Stimulated activated CD4-positive, alpha-beta T cell treated with anti-CD3 and anti-CD28 coated beads, Interleukin-4, amount 100 ng/mL, for 1 hour (primary cell): ENCODE results near the gene TLCD3A.
"Not testable (repeated sequence)": the region's sequence is repeated elsewhere in the genome, so short reads cannot be mapped to it uniquely, and the experiment has no call there.

Source experiments
- DNase-seq: peaks from one replicate; pipeline ENCODE4 v3.0.0-alpha.2; 2020

The TLCD3A gene

DNA sequence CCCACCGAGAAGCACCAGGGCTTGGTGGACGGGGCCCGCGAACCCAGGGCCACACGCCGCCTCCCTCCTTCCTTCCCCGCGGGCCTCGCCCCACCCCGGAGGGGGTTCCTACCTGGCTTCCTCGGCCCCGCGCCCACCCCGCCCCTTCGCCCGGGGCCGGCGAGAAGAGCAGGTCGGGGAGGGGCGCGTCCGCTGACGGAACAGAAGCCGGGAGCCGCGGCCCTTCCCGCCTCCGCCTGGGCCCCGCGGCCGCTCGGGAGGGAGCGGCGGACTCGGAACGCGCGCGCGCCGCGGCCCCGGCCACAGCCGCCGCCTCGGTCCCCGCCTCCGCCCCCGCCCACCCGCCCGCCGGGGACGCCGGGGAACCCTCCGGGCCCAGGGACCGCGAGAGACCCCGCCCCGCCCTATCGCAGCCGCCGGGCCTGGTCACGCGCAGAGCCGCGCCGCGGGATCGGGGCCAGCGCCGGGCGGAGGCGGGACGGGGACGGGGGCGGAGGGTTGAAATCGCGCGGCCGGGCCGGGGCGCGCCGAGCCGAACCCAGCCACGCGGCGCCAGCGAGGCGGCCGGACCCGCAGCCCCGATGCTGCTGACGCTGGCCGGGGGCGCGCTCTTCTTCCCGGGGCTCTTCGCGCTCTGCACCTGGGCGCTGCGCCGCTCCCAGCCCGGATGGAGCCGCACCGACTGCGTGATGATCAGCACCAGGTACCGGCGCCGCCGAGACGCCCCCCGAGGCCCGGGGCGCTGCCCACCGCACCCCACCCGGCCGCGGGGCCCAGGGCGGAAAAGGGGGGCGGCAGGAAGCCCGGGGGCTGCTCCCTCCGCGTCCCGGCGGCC is at the start of gene TLCD3A:
Gene TLCD3A, plus strand, starts transcription at position 530 of the 835 bp plus-strand sequence. Its CDS starts 52 bp downstream, at position 582.
- DNase-seq = peak; percentile 48

DNA sequence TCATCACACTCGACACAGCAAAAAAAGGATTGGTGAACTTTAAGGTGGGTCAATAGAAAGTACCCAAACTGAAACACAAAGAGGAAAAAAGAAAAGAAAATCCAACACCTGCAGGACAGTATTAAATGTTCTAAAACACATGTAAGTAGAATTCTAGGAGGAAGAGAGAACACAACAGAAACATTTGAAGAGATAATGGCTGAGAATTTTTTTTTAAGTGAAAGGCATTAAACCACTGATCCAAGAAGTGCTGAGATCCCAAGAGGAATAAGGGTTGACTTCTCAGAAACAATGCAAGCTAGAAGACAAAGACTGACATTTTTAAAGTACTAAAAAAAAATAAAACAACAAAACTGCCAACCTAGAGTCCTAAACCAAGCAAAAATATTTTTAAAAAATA is 49.4 kb upstream of the TLCD3A start:
- no peak for DNase-seq

DNA sequence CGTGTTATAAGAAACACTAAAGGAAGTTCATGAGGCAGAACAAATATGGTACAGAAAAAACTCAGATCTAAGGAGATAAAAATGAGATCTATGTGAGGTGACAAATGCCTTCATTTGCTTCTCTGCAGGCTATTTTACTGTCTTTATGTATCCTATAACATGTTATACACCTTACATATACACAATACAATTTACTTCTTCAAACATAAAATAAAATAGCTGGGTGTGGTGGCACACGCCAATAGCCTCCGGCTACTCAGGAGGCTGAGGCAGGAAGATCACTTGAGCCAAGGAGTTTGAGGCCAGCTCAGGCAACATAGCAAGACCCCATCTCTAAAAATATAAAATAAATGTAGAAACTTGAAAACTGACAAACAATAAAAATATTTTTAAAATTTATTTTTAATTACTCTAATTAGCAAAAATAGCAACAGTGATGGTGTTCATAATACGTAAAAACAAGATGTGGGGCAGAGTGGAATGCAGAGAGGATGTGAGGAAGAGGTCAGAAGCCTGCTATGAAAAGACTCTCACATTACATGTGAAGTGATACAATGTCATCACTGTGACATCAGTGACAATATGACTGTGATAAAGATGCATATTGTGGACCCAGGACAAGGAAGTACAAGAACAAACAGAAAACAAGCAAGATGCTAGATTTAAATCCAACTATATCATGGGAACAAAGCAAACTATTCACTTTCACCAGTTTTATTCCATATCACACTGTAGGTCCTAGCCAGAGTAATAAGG is 48.7 kb upstream of the TLCD3A start:
- no peak for DNase-seq

DNA sequence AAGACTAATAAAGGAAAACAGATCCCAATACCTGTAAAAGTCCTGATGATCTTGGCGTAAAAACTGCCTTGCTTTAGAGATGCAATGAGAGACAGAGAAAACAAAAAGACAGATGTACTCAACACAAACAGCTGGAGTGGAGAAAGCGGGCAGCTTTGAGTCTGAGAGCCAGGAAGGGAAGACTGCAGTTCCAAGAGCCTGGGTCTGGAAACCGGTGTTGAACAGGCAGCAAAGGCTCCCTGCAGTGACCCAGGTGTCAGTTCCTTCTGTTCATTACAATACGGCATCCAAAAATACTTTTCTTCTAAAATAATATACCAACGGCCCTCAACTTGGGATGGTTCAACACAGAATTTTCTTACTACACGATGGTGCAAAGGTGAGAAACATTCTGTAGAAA is 47.4 kb upstream of the TLCD3A start:
- no peak for DNase-seq

DNA sequence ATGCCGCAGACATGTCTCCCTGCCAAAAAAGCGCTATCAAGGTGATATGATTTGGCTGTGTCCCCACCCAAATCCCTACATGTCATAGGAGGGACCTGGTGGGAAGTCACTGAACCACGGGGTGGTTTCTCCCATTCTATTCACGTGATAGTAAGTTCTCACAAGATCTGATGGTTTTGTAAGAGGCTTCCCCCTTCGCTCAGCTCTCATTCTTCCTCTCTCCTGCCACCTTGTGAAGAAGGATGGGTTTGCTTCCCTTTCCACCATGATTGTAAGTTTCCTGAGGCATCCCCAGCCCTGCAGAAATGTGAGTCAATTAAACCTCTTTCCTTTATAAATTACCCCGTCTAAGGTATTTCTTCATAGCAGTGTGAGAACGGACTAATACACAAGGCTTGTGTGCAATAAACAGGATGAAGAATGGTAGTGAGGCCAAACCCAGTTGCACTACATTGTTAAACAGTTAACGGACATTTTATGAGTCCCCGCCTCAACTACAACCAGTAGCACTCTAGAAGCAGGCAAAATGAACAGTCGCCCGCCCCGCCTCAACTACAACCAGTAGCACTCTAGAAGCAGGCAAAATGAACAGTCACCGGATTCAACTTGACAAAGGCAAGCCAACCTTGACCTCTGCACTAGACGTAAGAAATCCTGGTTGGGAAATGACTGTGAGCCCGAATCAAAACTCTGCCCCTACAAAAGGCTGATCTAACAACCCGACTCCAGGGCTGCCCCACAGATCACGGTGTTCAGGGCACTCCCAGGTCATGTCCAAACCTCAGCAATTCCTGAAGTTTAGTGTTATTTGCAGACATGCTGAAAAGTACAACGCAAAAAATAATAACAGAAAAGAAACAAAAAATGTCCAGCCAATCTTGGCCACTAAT is 44.1 kb upstream of the TLCD3A start:
- DNase-seq = no peak

DNA sequence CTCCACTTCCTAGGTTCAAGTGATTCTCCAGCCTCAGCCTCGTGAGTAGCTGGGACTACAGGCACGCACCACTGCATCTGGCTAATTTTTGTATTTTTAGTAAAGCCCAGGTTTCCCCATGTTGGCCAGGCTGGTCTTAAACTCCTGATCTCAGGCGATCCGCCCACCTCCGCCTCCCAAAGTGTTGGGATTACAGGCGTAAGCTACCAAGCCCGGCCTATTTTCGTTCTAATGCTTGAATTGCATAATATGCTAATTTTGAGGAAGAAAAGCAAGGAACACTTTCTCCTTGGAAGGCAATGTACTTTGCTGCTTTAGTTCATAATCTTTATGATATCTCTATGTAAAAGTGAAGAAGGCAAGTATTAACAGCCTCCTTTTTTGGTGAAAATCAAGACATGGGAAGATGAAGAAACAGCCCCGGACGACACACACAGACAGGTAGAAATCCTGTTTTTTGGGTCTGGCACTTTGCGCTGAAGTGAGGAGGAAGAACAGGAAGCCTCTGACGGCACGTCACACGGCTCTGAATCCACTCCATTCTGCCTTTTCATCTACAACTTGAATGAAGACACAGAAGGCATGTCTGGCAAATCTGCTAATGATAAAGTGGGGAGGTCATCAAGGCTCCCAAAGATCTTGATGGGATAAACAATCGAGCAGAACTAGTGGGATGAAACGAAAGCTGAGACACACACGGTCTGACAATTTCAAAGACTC is 42.7 kb upstream of the TLCD3A start:
- no peak for DNase-seq

DNA sequence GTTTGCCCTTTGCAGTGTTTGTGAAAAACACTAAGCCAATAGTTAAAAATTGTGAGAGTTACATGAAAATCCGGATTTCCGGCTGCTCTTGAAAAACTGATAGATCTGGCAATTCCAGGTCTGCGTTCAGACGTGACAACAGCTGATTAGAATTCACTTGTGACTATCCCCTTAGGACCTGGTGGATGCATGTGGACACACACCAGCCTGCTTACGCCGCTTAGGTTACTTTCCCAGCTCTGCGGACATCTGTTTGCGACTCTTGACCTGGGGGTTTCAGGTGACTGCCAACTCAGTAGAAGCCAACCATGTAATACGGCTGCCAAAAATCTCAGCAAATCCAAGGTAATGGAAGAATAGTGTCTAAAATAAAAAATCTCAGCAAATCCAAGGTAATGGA is 42.0 kb upstream of the TLCD3A start:
- no peak for DNase-seq

DNA sequence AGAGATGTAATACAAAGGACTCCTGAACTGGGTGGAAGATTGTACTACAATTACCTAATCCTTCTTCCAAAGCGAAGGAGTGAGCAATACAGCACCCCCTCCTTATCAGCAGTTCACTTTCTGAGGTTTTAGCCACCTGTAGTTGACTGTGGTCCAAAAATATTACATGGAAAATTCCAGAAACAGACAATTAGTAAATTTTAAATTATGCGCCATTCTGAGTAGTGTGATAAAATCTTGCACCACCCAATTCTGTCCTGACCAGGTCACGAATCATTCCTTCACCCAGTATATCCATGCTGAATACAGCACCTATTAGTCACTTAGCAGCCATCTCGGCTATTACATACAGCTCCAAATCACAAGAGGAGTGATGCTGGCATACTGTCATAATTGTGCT is 41.0 kb upstream of the TLCD3A start:
- no peak for DNase-seq

DNA sequence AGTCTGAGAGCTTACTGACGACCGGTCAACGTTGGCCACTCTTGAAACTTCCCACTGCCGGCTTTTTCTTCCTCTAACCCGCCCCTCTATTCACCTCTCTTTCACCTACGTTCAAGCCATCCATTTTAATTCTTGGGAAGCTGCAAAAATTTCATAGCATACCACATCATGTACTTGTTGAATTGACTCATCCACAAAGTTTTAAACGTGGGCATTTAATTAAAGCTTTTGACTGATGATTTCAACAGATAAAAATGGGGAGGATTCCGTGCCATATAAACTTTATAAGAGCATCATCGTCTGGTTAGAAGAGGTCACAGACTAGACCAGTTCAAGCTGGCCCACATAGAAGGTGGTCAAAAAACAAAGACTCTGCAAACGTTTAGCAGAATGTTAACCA is 40.3 kb upstream of the TLCD3A start:
- DNase-seq = no peak

DNA sequence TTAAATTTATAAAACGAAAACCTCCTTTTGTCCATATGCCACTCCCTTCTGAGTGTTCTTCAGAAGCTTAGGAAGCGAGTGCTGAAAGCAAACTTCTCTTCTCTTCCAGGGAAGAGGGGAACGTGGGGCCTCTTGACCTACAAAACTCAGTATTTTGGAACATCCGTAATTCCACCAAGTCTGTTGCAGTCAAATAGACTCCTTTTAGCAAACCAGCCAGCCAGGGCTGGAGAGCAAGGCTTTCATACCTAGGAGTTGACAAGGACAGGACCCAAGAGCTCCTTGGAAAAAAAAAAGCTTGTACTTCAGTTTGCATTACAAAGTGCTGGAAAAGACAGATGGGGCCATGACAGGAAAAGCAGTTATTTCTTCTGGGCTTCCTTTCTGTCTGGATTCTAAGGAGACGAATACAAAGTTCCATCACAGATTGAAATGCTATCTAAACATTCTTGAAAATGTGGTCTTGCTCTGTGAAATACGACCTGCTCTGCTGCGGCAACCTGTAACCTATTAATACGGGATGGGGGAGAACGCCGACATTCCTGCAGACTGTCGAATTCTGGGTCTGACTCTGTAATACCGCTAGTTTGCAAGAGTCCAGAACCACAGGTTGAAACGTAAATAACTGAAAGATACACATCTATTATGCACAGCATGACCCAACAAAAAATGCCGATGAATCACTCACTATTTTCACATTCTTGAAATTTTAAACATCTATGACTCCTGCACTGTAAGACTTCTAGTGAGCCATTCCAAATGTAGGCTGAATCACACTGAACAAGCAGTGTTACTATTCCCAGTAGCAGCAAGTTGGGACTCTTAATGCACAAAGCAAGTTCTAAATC is 38.4 kb upstream of the TLCD3A start:
- DNase-seq = no peak

DNA sequence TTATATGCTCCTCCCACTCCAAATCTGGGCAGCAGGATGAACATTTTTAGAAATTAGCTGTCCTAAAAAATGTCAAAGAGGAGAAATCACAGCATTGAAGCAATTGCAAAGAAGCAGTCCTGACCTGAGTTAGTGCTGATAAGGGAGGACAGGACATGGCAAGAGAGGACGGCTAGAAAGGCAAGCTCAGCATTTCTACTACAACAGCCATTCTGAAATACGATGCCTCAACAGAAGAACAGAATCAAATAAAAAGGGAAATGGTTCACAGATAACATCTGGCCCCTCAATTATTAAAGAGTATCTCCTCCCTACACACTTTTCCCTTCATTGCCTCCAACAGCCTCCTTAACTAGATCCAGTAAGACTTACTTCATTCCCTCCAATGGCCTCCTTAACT is 36.0 kb upstream of the TLCD3A start:
- no peak for DNase-seq

DNA sequence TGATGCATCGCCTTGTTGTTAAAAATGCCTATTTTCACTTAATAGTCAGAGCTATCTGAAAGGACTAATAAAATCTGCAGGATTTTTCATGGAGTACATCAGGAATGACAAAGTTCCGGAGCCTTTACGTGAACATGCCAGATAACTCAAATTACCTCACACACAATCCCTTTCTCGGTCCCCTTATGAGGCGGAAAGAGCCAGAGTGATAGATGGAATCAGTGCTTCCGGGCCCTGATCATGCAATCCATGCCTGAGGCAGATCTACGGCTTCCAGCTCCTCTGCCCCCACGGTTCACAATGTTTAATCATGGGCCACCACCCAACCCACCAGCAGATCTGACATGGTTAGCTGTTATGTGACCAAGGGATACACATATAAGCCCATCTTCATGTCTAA is 34.7 kb upstream of the TLCD3A start:
- no peak for DNase-seq

DNA sequence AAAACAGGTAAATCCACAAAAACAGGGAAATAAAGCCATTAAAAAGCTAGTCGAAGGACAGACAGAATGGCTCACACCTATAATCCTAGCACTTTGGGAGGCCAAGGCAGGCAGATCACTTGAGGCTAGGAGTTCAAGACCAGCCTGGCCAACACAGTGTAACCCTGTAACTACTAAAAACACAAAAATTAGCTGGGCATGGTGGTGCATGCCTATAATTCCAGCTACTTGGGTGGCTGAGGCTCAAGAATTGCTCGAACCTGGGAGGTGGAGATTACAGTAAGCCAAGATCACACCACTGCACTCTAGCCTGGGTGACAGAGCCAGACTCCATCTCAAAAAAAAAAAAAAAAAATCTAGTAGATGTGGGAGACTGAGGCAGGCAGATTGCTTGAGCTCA is 34.3 kb upstream of the TLCD3A start:
- DNase-seq = not testable (repeated sequence)

DNA sequence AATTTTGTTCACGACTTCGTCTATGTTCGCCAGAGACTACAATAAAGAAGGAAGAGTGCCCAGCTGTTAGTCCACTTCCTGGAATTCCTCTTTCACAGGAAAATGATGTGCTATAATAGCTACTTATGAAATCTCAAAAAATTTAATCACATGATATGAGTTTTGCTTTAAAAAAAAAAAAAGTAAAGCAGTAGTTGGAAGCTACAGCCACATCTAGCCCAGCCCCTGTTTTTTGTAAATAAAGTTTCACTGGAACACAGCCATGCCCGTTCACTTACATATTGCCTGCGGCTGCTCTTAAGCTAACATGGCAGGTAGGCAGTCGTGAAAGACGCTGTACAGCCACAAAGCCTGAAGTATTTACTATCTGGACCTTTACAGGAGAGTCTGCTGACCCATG is 33.1 kb upstream of the TLCD3A start:
- DNase-seq = no peak

DNA sequence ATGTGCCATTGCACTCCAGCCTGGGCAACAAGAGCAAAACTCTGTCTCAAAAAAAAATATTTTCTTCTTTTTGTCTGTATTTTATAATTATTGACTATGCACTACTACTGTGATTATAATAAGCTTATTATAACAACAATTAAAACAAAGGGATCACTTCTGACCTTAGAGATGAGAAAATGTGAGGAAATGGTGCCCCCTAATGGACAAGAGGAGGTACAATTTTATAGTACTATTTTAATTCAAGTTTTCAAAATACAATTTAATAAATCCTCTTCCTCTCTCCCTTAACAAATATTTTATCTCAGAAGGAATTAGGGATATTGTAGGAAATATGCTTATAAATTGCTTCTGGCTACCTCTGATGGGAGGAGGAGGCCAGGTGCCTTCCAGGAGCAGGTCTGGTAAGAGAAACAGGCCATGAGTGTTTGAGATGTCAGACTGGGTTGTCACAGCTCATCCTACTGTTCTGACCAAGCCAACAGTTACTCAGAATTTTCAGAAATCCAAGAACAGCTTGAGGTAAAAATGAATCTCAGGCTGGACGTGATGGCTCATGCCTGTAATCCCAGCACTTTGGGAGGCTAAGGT is 31.8 kb upstream of the TLCD3A start:
- no peak for DNase-seq

DNA sequence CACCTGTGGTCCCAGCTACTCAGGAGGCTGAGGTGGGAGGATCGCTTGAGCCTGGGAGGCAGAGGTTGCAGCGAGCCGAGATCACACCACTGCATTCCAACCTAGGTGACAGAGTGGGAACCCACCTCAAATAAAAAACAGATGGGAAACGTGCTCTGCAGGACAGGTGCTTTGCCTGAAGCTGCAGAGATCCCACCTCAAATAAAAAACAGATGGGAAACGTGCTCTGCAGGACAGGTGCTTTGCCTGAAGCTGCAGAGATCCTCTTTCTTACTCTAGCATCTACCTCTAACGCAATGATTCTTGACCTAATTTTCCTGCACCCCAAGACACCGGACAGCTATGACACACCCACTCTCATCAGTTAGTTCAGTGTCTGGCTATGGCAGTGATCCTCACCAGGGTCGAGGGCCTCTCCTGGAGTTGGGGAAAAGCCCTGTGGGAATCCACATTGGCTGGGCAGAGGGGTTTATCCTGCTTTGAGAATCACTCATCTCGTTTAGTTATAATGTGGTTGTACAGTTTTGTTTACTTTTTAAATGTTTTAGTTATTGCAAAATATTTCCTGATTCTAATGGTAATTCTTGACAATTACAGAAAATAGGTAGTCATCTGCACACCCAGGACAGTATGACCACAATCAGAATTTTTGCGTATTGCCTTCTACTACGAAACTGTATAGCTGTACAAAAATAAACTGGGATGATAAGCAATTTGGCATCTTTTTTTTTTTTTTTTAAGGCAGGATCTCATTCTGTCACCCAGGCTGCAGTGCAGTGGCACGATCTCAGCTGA is 29.1 kb upstream of the TLCD3A start:
- no peak for DNase-seq

DNA sequence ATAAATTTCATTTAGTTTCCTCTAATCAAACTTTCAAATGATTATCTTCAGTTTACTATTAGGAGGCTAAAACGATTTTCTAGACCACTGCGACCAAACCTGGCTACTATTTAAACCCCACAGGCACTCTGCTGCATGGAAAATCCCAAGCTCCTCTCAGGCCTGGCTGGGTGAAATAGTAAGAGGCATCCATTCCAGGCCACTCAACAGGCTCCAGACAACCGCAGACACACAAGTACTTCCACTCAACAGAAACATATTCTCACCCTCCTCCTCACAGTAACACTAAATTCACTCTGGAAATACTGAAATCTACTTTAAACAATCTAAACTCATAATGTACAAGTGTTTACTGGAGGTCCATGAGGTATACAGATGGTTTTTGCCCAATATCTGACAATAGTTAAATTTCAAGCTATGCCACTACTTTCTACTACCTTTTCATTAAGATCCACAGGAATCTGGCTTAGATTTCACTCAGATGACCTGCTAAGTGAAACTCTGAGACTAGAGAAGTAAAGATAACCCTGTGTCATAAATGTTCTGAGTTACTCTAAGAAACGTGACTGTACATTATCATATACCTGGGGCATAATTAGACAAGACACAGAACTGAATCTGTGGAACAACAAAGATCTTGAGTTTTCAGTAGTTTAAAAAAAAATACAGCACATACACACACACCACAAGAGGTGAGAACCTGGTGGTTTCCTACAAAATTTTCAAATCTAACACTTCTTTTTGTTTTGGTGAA is 28.1 kb upstream of the TLCD3A start:
- no peak for DNase-seq

DNA sequence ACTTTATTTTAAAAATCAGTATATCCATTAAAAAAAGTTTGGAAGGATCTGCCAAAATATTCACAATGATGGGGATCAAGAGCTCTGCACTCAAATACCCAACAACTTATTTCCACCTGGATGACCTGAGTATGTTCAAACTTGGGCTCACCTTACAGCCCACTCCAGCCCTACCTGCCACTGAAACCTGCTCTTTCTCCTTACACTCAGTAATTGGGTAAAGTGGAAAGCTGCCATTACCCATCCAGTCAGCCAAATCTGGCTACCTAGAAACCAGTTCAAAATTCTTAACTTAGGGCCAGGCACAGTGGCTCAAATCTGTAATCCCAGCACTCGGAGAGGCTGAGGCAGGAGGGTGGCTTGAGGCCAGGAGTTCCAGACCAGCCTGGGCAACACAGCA is 27.4 kb upstream of the TLCD3A start:
- no peak for DNase-seq

DNA sequence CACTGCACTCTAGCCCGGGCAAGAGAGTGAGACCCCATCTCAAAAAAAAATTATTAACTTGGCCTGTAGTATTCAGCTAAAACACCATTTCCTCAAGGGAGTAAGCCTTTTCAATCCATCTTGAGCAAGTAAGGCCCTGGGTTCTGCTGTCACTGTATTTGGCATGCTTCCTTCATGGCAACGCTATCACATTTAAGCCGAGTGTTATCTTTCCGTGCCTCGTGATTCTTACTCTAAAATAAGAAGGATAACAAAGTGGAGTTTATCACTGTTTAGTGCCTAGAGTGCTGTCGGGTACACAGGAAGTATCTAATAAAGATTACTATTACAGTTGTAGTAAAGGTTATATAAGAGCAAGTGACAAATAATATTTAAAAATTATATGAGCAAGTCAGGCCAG is 26.5 kb upstream of the TLCD3A start:
- DNase-seq = no peak

DNA sequence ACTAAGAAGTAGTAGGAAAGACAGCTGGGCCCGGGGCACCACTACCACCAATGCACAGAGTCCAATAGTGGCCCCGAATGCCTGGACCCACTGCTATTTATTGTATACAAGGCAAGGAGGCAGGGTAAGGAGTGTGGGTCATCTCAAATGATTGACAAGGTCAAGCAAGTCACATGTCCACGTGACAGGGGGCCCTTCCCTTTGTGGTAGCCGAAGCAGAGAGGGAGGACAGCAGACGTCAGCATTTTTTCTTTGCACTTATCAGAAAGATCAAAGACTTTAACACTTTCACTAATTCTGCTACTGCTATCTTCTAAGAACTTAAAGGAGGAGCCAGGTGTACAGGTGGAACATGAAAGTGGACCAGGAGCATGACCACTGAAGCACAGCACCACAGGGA is 24.3 kb upstream of the TLCD3A start:
- DNase-seq = no peak
